ENCODE measurements around the gene HNRNPA3.
"Not testable (repeated sequence)": the region's sequence is repeated elsewhere in the genome, so short reads cannot be mapped to it uniquely, and the experiment has no call there.

HNRNPA3 gene

DNA sequence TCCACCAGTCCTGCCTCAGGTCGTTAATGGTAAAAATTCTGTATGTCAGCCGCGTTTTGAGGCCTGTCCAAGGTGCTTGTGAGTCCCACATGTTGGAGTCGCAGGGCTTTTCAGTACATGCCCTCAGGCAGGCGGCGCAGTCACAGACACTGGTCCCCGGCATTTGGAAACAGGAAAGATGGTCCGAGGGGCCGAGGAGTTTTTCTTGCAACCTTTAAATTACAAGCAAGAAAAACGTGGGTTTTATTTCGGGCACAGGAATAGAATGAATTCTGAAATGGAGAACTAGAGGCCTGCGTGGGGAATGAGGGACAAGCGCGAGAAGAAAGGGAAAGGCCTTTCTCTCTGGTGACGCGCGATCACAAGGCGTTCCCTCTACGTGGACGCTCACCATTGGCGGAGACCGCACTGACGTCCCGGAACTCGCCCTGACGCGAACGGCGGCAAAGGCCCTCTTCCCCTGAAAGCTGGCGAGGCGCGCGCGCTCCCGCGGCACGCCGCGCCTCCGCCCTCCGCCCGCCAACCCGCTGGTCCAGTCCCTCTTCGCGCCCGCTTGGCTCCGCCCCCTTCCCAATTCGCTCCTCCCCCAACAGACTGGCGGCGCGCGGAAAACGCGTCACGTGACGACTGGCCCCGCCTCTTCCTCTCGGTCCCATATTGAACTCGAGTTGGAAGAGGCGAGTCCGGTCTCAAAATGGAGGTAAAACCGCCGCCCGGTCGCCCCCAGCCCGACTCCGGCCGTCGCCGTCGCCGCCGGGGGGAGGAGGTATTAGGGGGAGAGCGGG lies at the start of gene HNRNPA3:
TSS of gene HNRNPA3 (plus strand) at position 689 of the 785 bp plus-strand sequence. CDS start at position 695, 6 bp downstream.
- DNase-seq (ENCODE audit: low read depth in 2 of 2) = peak; percentile 99

DNA sequence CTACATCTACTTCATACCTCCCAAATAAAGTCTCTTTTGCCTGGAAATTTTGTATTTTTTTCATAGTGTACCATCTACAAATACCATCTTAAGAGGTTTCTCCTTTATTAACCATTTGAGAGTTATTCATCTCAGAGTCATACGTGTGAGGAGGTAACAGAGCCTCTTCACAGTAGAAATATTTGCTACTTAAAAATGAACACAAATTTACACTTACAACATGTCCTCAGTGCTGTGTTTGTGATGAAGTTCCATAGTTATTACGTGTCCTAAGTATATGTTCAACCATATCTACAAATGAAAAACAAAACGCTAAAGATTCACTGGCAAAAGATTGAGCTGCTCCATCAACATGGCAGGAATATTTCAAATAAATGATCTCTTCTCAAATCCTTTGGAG lies 48.5 kb upstream of the HNRNPA3 start:
- no peak for DNase-seq (ENCODE audit: low read depth in 2 of 2)

DNA sequence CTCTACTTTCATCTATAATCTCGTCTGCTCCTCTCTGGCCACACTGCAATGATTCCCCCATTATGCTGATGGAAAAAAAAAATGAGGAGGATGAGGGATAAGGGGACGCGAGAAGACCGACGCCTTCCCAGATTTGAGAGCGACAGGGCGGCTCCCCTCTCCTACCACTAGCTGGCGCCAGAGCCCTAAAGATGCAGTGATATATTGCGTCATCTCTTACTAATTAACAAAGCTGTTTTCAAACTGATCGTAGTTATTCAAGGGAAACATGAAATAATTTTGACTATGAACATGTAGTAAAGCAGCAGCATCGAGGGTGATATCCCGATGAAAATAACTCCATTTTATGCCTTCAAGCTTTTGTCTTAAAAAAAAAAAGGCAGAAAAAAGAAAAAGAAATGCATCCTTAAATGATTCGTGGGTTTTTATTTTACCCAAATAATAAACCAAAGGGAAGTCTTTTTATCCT lies 48.0 kb upstream of the HNRNPA3 start:
- DNase-seq (ENCODE audit: low read depth in 2 of 2) = peak; percentile 34 to 56

DNA sequence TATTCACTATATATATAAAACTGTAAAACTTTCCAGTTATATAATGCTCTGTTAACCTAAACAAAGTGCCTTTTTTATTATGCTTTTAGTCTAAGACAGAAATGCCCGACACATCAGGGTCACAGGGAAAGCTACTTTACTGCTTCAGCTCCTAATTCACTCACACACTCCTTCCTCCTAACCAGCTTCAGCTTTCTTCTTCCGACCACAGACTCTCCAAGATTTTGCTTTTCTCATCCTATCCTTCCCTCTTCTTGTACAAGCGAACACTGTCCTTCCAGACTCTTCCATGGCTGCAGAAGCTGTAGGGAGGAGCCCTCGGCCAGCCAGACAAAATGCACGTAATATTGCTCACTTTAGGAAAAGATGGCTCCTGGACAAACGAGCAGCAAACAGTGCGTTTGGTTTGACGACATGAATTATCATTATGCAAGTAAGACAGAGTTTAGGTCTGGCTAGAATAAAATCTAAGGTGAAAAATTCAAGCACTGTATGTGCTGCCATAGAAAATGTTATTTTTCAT lies 47.5 kb upstream of the HNRNPA3 start:
- no peak for DNase-seq (ENCODE audit: low read depth in 2 of 2)

DNA sequence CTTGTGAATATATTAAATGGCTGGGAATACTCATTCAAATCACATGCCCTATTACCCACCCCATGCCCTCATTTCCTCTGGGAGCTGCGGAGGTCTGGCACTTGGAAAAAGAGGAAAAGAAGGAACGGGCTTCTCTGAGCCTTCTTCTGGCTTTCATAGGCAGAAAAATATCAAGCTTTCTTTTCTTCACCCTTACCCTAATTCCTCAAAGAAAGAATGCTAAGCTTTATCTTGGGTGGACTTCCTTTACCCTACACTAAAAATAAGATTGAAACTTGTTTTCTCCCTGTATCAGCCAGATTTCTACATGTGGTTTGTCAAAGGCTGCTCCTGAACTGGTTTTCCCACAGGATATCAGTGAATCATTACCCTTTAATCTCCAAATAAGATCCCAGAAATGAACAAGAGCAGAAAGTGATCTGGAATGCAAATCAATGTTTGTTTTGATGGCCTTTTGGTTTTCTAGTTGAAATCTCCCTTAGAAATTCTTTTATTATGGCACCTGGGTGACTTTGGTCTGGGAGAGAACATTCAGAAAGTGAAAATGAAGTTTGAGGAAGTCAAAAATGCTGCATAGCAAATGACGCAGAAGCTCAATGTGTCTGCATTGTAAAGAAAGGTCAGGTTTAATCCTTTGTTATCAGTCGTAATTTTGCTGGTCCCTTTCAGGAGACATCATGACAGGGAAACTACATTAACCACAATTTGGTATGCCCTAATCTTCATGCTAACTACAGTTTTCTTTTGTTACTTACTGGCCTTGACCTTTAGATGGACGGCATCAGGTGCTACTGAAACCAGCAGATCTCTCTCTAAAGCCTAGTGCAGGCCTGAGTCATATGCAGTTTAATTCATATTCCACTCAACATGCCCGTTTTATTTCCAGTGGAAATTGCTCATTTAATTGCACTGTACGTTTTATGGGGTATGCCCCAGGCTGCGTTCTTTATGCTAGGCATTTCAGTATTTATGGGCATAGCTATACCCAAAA lies 46.6 kb upstream of the HNRNPA3 start:
- DNase-seq (ENCODE audit: low read depth in 2 of 2) = no peak

DNA sequence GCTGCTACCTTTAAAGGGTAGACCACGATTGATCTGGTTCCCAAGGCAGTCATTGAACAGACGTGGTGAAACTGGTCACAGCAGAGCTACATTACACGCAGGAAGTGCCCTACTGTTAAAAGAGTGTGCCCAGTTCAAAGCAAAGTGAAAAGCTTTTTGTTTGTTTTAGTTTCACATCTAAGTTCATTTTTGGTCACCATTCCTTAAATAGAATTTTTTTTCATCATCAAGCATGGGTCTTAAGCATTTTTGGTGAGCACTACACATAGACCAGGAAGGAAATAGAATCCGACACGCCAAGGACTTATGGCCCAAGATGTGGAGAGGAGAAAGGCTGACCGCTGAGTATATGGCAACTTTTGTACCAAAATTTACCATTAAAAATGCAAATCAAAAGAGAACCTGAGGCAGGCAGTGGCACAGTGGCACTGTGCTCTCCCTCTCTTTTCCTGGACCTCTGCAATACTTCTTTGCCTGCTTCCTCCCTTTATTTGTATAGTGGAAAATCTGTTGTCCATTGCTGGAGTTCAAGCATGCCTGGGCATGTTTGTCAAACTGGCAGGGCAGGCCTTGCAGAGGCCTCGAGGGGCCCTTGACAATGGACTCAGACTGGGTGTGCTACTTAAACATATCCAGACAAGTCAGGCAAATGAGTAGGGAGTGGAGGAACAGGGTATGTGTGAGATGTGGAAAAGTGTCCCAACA lies 42.6 kb upstream of the HNRNPA3 start:
- DNase-seq (ENCODE audit: low read depth in 2 of 2) = no peak

DNA sequence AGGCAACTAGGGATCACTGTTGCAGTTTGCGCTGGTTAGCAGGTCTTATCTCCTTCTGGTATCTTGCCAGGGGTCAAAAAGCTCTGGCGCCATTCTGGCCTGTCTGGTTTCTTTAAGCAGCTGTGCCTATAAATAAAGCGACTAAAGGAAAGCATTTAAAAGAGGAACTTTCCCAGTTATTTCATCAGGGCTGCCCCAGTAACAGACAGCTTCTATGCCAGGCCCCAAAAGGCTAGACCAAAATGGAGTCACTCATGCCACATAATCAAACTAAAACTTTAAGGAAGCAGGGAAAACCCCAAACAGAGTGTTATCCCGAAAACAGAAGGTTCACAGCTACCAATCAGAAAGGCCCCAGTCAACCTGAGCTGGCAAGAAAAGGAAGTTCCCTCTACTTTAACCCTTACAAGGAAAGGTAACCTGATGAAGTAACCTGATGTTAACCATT lies 41.2 kb upstream of the HNRNPA3 start:
- DNase-seq (ENCODE audit: low read depth in 2 of 2) = no peak

DNA sequence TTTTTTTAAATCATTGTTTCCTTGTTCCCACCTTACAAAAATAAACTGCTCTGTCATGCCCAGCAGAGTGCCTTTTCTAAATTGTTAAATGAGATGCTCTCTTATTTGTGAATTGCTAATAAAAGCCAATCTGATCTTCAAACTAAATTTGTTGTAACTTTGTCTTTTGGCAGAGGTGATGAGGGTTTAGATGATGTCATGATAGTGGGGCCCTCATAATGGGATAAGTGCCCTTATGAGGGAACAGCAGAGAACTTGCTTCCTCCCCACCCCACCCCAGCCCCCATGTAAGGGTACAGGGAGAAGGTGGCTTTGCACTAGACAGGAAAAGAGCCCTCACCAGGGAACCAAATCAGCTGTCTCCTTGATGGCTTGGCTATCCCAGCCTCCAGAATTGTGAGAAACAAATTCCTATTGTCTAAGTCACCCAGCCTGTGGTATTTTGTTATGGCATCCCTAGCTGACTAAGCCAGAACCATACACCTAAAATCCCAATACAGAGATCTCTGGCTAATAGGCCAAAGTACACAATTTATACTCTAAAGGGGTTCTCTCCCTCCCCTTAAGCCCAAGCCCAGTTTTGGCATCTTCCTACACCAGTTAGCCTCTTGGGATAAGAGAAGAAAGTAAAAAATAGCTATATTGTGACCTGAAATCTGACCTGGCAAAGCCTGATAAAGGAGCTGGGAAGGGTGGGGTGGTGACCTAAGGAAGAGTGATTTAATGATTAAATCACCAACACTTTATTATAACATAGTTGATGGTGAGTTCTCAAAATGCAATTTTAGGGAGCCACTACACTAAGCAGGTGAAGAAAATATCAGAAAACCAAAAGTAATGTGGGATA lies 40.3 kb upstream of the HNRNPA3 start:
- no peak for DNase-seq (ENCODE audit: low read depth in 2 of 2)

DNA sequence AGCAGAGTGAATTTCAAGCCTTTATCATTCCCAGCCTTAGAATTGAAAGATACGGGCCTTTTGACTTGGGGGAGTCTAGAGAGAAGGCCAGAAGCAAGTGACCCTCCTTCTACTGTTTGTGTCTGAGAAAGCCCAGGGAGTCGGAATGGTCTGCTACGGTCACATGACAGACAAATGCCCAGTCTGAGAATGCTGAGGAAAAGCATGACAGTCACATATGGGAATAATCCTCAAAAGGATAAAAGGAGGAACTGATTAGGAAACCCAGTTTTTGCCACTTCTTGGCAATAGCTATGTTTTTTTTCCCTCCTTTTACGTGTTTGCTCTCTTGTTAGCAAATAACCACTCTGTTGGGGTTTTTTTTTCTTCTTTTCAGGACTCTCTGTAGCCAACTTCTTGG lies 38.1 kb upstream of the HNRNPA3 start:
- no peak for DNase-seq (ENCODE audit: low read depth in 2 of 2)

DNA sequence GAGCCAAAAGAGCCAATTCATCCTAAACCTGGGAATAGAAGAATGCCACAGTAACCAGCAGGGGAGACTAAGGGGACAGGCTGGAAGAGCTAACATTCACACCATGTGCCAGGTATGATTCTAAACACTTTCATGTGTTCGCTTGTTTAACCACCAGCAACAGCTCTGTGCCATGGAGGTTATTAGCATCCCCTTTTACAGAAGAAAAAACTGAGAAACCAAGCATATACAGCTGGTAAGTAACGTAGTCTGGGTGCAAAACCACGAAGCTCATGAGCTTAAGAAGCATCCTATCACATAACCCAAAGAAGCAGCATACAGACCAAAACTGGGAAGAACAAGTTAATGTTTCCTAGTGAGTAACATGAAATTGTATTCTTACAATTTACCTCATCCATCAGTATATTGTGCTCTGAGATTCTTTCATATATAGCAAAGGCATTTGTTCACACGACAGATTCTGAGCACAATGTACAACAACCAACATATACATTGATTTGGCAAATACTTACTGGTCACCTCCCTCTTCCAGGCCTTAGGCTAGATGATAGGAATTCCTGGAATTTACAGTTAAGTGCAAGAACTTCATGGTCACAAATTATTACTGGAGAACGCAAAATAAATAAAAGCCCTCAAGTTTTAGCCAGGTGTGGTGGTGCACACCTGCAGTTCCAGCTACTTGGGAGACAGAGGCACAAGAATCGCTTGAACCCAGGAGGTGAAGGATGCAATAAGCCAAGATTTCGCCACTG lies 36.5 kb upstream of the HNRNPA3 start:
- DNase-seq (ENCODE audit: low read depth in 2 of 2) = no peak

DNA sequence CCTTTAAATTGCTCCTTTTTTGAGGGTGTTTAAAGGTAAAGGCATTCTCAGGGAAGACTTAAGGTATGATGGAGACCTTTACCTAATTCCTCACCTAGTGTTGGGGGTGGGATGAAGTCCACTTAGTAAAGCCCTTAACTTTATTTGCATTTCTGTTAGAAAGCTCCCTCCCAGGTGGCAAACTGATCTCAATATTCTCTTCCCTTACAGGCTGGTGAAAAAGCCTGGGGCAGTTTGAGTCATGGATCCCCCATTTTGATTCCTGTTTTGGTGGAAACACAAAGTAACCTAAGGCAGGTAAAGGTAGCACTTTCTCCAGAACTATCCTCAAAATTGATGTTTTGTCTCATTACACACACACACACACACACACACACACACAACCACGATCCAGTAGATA lies 33.8 kb upstream of the HNRNPA3 start:
- no peak for DNase-seq (ENCODE audit: low read depth in 2 of 2)

DNA sequence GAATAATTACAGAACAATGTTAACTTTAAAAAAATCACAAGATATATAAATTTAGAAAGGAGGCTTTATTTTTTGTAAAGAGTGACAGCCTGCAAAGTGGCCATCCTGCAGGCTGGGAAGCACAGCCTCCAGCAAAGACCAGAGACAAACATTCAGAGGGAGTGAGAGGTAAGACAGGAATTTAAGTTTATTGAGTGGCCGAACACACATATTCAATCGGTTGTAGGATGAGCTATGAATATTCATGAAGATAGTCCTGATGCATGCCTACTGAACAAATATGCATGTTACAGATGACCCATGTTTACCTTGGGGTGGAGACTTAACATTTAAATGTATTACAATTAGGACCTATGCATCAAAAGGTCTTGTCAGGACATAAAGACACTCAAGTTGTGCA lies 33.4 kb upstream of the HNRNPA3 start:
- DNase-seq (ENCODE audit: low read depth in 2 of 2) = no peak

DNA sequence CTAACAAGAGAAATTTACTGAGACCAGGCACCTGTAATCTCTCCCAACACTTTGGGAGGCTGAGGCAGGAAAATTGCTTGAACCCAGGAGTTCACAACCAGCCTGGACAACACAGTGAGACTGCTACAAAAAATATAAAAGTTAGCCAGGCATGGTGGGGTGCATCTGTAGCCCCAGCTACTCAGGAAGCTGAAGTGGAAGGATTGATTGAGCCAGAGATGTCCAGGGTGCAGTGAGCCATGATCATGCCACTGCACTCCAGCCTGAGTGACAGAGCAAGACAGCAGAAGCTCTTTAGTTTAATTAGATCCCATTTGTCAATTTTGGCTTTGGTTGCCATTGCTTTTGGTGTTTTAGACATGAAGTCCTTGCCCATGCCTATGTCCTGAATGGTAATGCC lies 32.9 kb upstream of the HNRNPA3 start:
- not testable (repeated sequence) for DNase-seq (ENCODE audit: low read depth in 2 of 2)

DNA sequence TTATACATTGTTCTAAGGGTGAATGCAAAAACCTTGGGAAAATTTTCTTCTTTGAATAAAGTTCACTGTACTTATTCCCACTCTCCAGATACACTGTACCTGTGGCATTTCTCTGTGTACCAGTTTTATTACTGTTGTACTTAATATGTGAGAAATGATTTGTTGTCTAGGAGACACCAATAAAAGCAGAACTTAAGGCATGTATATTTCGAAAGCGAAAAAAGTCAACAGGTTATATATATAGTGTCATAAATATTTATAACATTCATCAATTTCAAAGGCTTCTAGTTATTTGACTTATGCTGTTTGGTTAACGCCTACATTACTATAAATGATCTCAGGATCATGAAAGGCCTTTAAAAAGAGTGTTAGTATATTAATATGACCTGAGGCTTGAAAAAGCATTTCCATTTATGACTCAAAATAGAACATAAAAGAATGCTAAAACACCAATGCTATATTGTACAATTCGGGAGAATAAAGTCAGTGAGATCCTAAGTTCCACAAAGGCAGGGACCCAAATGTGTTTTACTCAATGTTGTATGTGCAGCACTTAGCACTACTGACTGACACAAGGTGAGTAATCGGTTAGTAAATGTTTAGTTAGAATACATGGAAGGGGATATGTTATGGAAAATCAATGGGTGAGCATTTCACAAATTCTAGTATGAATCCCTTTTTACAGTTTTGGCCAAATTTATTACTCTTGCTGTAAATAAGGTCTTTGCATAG lies 32.2 kb upstream of the HNRNPA3 start:
- DNase-seq (ENCODE audit: low read depth in 2 of 2) = no peak

DNA sequence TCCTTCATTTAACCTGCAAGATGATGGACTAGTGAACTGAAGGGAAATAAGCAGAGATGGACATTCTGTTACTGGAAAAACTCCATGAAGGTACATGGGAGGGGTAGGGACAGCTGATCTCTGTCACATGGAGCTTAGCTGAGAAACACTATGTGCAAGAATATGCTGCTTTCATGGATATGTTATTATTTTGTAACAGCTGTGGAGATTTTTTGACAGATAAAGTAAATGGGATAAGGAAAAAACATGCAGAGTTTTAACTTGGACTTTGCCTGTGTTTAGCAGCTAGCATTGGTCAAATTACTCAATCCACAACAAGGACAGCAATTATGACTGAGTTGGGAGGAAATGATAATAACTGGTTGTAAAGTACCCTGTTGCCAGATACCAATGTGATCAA lies 28.7 kb upstream of the HNRNPA3 start:
- no peak for DNase-seq (ENCODE audit: low read depth in 2 of 2)

DNA sequence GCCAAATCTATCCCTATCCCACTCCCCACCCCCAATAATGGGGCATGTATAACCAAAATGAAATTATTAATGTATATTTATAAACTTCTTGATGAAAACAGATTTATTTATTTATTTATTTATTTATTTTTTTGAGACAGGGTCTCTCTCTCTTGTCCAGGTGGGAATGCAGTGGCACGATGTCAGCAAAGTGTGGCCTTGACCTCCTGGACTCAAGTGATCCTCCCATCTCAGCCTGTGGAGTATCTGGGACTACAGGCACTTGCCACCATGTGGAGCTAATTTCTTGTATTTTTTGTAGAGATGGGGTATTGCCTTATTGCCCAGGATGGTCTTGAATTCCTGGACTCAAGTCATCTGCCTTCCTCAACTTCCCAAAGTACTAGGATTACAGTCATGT lies 28.0 kb upstream of the HNRNPA3 start:
- DNase-seq (ENCODE audit: low read depth in 2 of 2) = no peak

DNA sequence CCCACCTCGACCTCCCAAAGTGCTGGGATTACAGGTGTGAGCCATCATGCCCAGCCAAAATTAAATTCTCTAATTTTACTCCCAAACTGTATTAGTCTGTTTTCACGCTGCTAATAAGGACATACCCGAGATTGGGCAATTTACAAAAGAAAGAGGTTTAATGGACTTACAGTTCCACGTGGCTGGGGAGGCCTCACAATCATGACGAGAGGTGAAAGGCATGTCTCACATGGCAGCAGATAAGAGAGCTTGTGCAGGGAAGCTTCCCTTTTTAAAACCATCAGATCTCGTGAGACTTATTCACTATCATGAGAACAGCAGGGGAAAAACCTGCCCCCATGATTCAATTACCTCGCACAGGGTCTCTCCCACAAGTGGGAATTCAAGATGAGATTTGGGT lies 26.6 kb upstream of the HNRNPA3 start:
- not testable (repeated sequence) for DNase-seq (ENCODE audit: low read depth in 2 of 2)

DNA sequence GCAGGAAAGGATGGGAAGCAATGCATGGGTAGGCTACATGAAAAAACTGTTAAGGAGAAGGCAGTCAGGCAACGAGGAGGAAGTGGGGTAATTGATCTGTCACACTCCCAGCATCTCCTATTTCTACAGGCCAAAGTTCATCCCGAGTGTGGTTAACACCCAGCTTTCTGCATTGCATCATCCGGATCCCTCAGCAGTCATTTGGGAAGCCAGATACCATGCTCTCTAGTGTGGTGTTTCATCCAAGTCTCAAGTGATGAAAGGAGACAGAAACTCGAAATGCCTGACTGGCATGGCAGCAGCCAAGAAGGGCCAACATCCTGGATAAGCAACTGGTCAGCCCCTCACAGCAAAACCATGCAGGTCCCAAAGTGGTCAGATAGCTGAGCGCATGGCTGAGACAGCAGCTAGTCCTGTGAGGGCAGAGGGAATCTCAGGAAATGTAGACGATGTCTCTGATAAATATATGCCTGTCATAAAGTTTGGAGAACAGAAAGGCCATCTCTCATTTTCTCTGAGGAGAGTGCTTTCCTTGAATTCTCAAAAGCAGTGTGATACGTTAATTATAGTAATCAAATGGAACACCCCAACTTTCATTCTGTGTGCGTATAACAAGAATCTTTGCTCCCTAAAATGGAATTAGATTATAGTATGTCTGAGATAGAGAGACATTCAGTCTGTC lies 24.8 kb upstream of the HNRNPA3 start:
- no peak for DNase-seq (ENCODE audit: low read depth in 2 of 2)

Measured in stimulated activated CD8-positive, alpha-beta memory T cell treated with anti-CD3 and anti-CD28 coated beads, Interleukin-15, amount 100 ng/mL, for 4 hours (primary cell).